A549 (cell line): ENCODE measurements around the gene TSEN34. TPM values are rescaled to one million over a fixed set of nuclear protein-coding genes. Genes with fewer than 3 reads are reported as not detected.

Experiments
- ATAC-seq, 2 experiments: fragments of 200-7000 bp in 1 of 2; fragments of >200 bp in 1 of 2; cut with Nextera tagmentation in 1 of 2; cut with Tn5 transposase in 1 of 2; 3 replicates each; pipeline versions ENCODE4 v1.8.0 to v1.9.1; 2018 to 2020; ENCODE audit warnings: mild to moderate bottlenecking in 1 of 2, moderate library complexity in 1 of 2
- CTCF ChIA-PET: fragments of 300-600 bp; sonication (Branson Sonifier 250); formaldehyde crosslinking; extraction: SDS; loops from one replicate; lab custom pipeline; 2021; ENCODE audit warnings: antibody characterized with exemption, inconsistent platforms; lab: Yijun Ruan, JAX
- POLR2A ChIA-PET: fragments of 350-600 bp; formaldehyde crosslinking; extraction: SDS; loops from one replicate; lab custom pipeline; 2021; ENCODE audit warnings: antibody characterized with exemption, inconsistent platforms; lab: Yijun Ruan, JAX
- DNase-seq, 2 experiments: peaks; one replicate each; pipeline versions ENCODE4 v3.0.0 to v3.0.0-alpha.2; 2011 to 2016; ENCODE audit warnings: low read depth in 1 of 2, low spot score in 1 of 2
- FAIRE-seq: peaks from 2 replicates; lab custom pipeline; 2011; peaks lifted over from hg19 to GRCh38; lab: Jason Lieb, UNC
- H3K27ac ChIP-seq, 2 experiments: fragments of >200 bp; sonication (Bioruptor Twin); formaldehyde crosslinking; 3 replicates each; pipeline ENCODE4 v1.5.1; 2016 to 2017
- H3K4me1 ChIP-seq: fragments of >200 bp; sonication (Bioruptor Twin); formaldehyde crosslinking; 3 replicates; pipeline ENCODE4 v1.6.1; 2016
- H3K4me2 ChIP-seq: fragments of >200 bp; sonication (Bioruptor Twin); formaldehyde crosslinking; 3 replicates; pipeline ENCODE4 v1.6.1; 2016
- H3K4me3 ChIP-seq: fragments of >200 bp; sonication (Bioruptor Twin); formaldehyde crosslinking; 3 replicates; pipeline ENCODE4 v1.5.1; 2016
- H3K9me3 ChIP-seq: fragments of >200 bp; sonication (Bioruptor Twin); formaldehyde crosslinking; 3 replicates; pipeline ENCODE4 v1.6.1; 2016
- BHLHE40 ChIP-seq: IDR thresholded peaks from 2 replicates; pipeline ENCODE4 v1.6.1; 2012; ENCODE audit warnings: low read depth, low read length, inconsistent platforms
- CHD2 ChIP-seq: fragments of 150-350 bp; IDR thresholded peaks from 2 replicates; pipeline ENCODE4 v1.6.1; 2014; ENCODE audit warnings: low read length; ENCODE audit not compliant: partially characterized antibody
- CHD4 ChIP-seq: fragments of 200-600 bp; sonication (generic); IDR thresholded peaks from 2 replicates; pipeline ENCODE4 v1.6.1; 2016; ENCODE audit warnings: antibody characterized with exemption, mild to moderate bottlenecking, borderline replicate concordance
- EHF ChIP-seq: fragments of 250-450 bp; sonication (Bioruptor Pico); IDR thresholded peaks from 2 replicates; pipeline ENCODE4 v1.5.0; 2020; ENCODE audit warnings: mild to moderate bottlenecking
- EP300 ChIP-seq, 2 experiments: fragments of >200 bp; sonication (Bioruptor Twin); formaldehyde crosslinking; IDR thresholded peaks; 2 replicates in 1 of 2; 3 replicates in 1 of 2; pipeline ENCODE4 v1.6.1; 2016 to 2017
- ESRRA ChIP-seq: fragments of 150-350 bp; IDR thresholded peaks from 2 replicates; pipeline ENCODE4 v1.6.1; 2014; ENCODE audit warnings: mild to moderate bottlenecking, low read length, borderline replicate concordance
- FOSB ChIP-seq: fragments of 250-450 bp; sonication (Bioruptor Pico); IDR thresholded peaks from 2 replicates; pipeline ENCODE4 v1.5.0; 2020; ENCODE audit warnings: mild to moderate bottlenecking, moderate library complexity
- HDAC2 ChIP-seq: fragments of 200-600 bp; sonication (generic); IDR thresholded peaks from 2 replicates; pipeline ENCODE4 v1.6.1; 2016
- HOXA7 ChIP-seq: fragments of 250-450 bp; sonication (Bioruptor Pico); IDR thresholded peaks from 2 replicates; pipeline ENCODE4 v1.5.0; 2020; ENCODE audit warnings: mild to moderate bottlenecking, moderate library complexity
- HOXB13 ChIP-seq: fragments of 250-450 bp; sonication (Bioruptor Pico); IDR thresholded peaks from 2 replicates; pipeline ENCODE4 v1.5.0; 2020; ENCODE audit warnings: low read depth, mild to moderate bottlenecking, moderate library complexity
- HOXB5 ChIP-seq: fragments of 250-450 bp; sonication (Bioruptor Pico); IDR thresholded peaks from 2 replicates; pipeline ENCODE4 v1.5.0; 2020; ENCODE audit warnings: mild to moderate bottlenecking, moderate library complexity
- JUNB ChIP-seq: fragments of >200 bp; sonication (Bioruptor Twin); formaldehyde crosslinking; IDR thresholded peaks from 2 replicates; pipeline ENCODE4 v1.6.1; 2016
- MAFK ChIP-seq: fragments of 450-650 bp; IDR thresholded peaks from 2 replicates; pipeline ENCODE4 v1.6.1; 2014; ENCODE audit not compliant: partially characterized antibody
- MYC ChIP-seq: IDR thresholded peaks from 2 replicates; pipeline ENCODE4 v1.6.1; 2012; ENCODE audit warnings: mild to moderate bottlenecking, inconsistent platforms, low read length, improper control_type of control experiment, borderline replicate concordance
- NFE2L2 ChIP-seq: fragments of 150-350 bp; conservative IDR thresholded peaks from 2 replicates; pipeline ENCODE4 v1.6.1; 2014; ENCODE audit warnings: low read length
- NPAS2 ChIP-seq: fragments of 250-450 bp; sonication (Bioruptor Pico); IDR thresholded peaks from 2 replicates; pipeline ENCODE4 v1.8.0; 2022; ENCODE audit warnings: mild to moderate bottlenecking, moderate library complexity, borderline replicate concordance
- NR3C1 ChIP-seq: fragments of >200 bp; sonication (Bioruptor Twin); formaldehyde crosslinking; IDR thresholded peaks from 3 replicates; pipeline ENCODE4 v1.6.1; 2017
- POLR2A ChIP-seq: IDR thresholded peaks from 2 replicates; pipeline ENCODE4 v1.6.1; 2012; ENCODE audit warnings: mild to moderate bottlenecking, low read length
- RNF2 ChIP-seq: fragments of 200-600 bp; sonication (generic); IDR thresholded peaks from 2 replicates; pipeline ENCODE4 v1.6.1; 2016; ENCODE audit warnings: low read depth, mild to moderate bottlenecking, antibody characterized with exemption, moderate library complexity, borderline replicate concordance
- SMC3 ChIP-seq: fragments of >200 bp; sonication (Bioruptor Twin); formaldehyde crosslinking; IDR thresholded peaks from 3 replicates; pipeline ENCODE4 v1.6.1; 2018; ENCODE audit warnings: inconsistent platforms
- TFCP2L1 ChIP-seq: fragments of 250-450 bp; sonication (Bioruptor Pico); IDR thresholded peaks from 2 replicates; pipeline ENCODE4 v1.5.0; 2021; ENCODE audit warnings: mild to moderate bottlenecking
- TP53 ChIP-seq: fragments of 250-450 bp; sonication (Bioruptor Pico); IDR thresholded peaks from 2 replicates; pipeline ENCODE4 v1.5.0; 2021; ENCODE audit warnings: mild to moderate bottlenecking, moderate library complexity
- ZC3H11A ChIP-seq: fragments of 450-650 bp; IDR thresholded peaks from 2 replicates; pipeline ENCODE4 v1.6.1; 2014; ENCODE audit warnings: antibody characterized with exemption, mild to moderate bottlenecking
- ZFP36 ChIP-seq: fragments of 450-650 bp; IDR thresholded peaks from 2 replicates; pipeline ENCODE4 v1.6.1; 2014; ENCODE audit warnings: borderline replicate concordance; ENCODE audit not compliant: partially characterized antibody
- ZNF302 ChIP-seq: fragments of 250-450 bp; sonication (Bioruptor Pico); IDR thresholded peaks from 2 replicates; pipeline ENCODE4 v1.9.0; 2021; ENCODE audit warnings: inconsistent platforms, mild to moderate bottlenecking, moderate library complexity
- ZSCAN20 ChIP-seq: fragments of 250-450 bp; sonication (Bioruptor Pico); IDR thresholded peaks from 2 replicates; pipeline ENCODE4 v1.8.0; 2022; ENCODE audit warnings: mild to moderate bottlenecking, moderate library complexity
- WGBS: methylation state at CpG from one replicate; pipeline ENCODE4 v1.1.6; 2017; ENCODE audit errors: missing lambda C conversion rate; 5-methylcytosine and 5-hydroxymethylcytosine counted together
- polyA plus RNA-seq, 4 experiments: library from polyadenylated mRNA; depleted of rRNA in 3 of 4; stranded (reverse); fragments of >200 nt; fragmentation: RNase III in 1 of 4; extraction: RNeasy Plus Mini Kit Qiagen cat#74134 plus additional on column Dnase treatment in 1 of 4; gene quantifications; 2 replicates in 3 of 4; 3 replicates in 1 of 4; pipeline ENCODE4 v1.2.3, GENCODE V29; 2011 to 2017
- TF ChIP-seq, protein P1 (sequence below): fragments of 250-450 bp; sonication (Bioruptor Pico); IDR thresholded peaks from 2 replicates; pipeline ENCODE4 v1.5.0; 2021; ENCODE audit warnings: mild to moderate bottlenecking, moderate library complexity, borderline replicate concordance
- TF ChIP-seq, protein P2 (sequence below): fragments of 150-350 bp; IDR thresholded peaks from 2 replicates; pipeline ENCODE4 v1.6.1; 2014; ENCODE audit warnings: low read depth, mild to moderate bottlenecking, low read length
- TF ChIP-seq, protein P3 (sequence below): fragments of >200 bp; sonication (Bioruptor Twin); formaldehyde crosslinking; IDR thresholded peaks from 2 replicates; pipeline ENCODE4 v1.6.1; 2016
- TF ChIP-seq, protein P4 (sequence below): fragments of 200-600 bp; sonication (generic); IDR thresholded peaks from 2 replicates; pipeline ENCODE4 v1.6.1; 2016; ENCODE audit warnings: antibody characterized with exemption, mild to moderate bottlenecking, moderate library complexity
- TF ChIP-seq, protein P5 (sequence below): fragments of >200 bp; sonication (Bioruptor Twin); formaldehyde crosslinking; IDR thresholded peaks from 3 replicates; pipeline ENCODE4 v1.6.1; 2016
- TF ChIP-seq, protein P6 (sequence below): fragments of >200 bp; sonication (Bioruptor Twin); formaldehyde crosslinking; IDR thresholded peaks from 3 replicates; pipeline ENCODE4 v1.5.1; 2016

TSEN34 gene
- polyA plus RNA-seq, 2 of the 4 experiments (the other 2 are of a cell fraction): 53.4 to 90.9 TPM

DNA sequence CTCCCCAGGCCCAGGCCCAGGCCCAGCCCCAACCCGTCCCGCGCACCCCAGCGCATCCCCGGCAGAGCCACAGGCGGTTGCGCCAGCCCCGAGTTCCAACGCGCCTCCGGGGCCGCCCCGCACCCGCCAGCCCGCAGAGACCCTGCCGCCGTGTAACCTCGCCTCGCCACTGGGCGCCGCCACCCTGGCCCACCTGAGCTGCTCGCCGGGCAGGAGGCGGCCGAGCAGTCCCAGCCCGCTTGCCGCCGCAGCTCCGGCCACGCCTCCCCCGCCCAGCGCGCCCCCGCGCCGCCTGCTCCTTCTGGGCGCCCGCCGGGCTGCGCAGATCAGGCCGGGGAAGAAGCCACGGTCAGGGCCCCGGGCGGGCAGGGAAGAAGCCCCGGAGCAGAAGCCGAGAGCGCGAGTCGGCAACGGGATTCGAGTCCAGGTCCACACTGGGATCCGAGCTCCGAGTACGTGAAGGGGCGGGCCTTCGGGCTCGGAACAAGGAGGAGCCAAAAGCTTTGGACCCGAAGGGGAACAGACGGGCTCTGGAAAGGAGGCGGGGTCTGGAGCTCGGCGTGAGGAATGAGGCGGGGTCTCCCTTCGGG is 1.9 kb upstream of the TSEN34 start, which contains the start of gene MBOAT7:
MBOAT7 (minus strand) TSS at position 436 of the 590 bp plus-strand sequence. CDS start 1,072 bp downstream, outside the sequence.
- WGBS: 1% methylated on average over 16 of the region's 64 CpGs
- H3K4me2 ChIP-seq: peak within 1 kb of the TSS; percentile 79
- DNase-seq (no peak), ATAC-seq (peak; percentile 51 to 73), FAIRE-seq (no peak)
- peak within 1 kb of the TSS; percentile 80 for H3K4me3 ChIP-seq
- H3K4me1 ChIP-seq: peaks cover 23% of the 10 kb centered on the region
- H3K27ac ChIP-seq: peak within 1 kb of the TSS; percentile 94 to 95
- CTCF ChIA-PET: interaction anchor here (0.8 to 17.2 kb wide), 10 partner anchors 9 to 380 kb away, joined by 3 to 295 read pairs (median 4); partner anchors contain the start of genes LENG1 and TMC4
- POLR2A ChIA-PET: interaction anchor here (0.5 to 5.0 kb wide), 22 partner anchors 10 to 543 kb away, joined by 3 to 132 read pairs (median 7); partner anchors contain the start of genes CNOT3, LENG1, LENG8 and LENG9
- H3K9me3 ChIP-seq: no peaks in the 10 kb centered on the region
- no peak for TF ChIP-seq ZSCAN20
- no peak for TF ChIP-seq ZC3H11A
- no peak for TF ChIP-seq ZFP36
- no peak for TF ChIP-seq TFCP2L1
- TF ChIP-seq, protein P1, sequence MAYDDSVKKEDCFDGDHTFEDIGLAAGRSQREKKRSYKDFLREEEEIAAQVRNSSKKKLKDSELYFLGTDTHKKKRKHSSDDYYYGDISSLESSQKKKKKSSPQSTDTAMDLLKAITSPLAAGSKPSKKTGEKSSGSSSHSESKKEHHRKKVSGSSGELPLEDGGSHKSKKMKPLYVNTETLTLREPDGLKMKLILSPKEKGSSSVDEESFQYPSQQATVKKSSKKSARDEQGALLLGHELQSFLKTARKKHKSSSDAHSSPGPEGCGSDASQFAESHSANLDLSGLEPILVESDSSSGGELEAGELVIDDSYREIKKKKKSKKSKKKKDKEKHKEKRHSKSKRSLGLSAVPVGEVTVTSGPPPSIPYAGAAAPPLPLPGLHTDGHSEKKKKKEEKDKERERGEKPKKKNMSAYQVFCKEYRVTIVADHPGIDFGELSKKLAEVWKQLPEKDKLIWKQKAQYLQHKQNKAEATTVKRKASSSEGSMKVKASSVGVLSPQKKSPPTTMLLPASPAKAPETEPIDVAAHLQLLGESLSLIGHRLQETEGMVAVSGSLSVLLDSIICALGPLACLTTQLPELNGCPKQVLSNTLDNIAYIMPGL: no peak; the same call in 1 of the 2 replicates
- TF ChIP-seq TP53 (CRISPR knock-in tag): peak; percentile 76; the same call in 1 of the 2 replicates
- TF ChIP-seq NR3C1: no peak
- TF ChIP-seq ESRRA: no peak
- TF ChIP-seq MAFK: no peak
- TF ChIP-seq, protein P2, sequence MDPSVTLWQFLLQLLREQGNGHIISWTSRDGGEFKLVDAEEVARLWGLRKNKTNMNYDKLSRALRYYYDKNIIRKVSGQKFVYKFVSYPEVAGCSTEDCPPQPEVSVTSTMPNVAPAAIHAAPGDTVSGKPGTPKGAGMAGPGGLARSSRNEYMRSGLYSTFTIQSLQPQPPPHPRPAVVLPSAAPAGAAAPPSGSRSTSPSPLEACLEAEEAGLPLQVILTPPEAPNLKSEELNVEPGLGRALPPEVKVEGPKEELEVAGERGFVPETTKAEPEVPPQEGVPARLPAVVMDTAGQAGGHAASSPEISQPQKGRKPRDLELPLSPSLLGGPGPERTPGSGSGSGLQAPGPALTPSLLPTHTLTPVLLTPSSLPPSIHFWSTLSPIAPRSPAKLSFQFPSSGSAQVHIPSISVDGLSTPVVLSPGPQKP: no peak
- no peak for TF ChIP-seq HOXA7 (CRISPR knock-in tag)
- no peak for TF ChIP-seq RNF2
- TF ChIP-seq SMC3: peak; percentile 26; the same call in 1 of the 3 replicates
- TF ChIP-seq, protein P3, sequence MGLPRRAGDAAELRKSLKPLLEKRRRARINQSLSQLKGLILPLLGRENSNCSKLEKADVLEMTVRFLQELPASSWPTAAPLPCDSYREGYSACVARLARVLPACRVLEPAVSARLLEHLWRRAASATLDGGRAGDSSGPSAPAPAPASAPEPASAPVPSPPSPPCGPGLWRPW: no peak
- no peak for TF ChIP-seq CHD4
- no peak for TF ChIP-seq HOXB13
- peak; percentile 63 for TF ChIP-seq POLR2A
- no peak for TF ChIP-seq HDAC2
- 0 out of 2 replicates have a peak, but pooled peaks have one; percentile 7 for TF ChIP-seq MYC
- TF ChIP-seq CHD2: no peak
- TF ChIP-seq, protein P4, sequence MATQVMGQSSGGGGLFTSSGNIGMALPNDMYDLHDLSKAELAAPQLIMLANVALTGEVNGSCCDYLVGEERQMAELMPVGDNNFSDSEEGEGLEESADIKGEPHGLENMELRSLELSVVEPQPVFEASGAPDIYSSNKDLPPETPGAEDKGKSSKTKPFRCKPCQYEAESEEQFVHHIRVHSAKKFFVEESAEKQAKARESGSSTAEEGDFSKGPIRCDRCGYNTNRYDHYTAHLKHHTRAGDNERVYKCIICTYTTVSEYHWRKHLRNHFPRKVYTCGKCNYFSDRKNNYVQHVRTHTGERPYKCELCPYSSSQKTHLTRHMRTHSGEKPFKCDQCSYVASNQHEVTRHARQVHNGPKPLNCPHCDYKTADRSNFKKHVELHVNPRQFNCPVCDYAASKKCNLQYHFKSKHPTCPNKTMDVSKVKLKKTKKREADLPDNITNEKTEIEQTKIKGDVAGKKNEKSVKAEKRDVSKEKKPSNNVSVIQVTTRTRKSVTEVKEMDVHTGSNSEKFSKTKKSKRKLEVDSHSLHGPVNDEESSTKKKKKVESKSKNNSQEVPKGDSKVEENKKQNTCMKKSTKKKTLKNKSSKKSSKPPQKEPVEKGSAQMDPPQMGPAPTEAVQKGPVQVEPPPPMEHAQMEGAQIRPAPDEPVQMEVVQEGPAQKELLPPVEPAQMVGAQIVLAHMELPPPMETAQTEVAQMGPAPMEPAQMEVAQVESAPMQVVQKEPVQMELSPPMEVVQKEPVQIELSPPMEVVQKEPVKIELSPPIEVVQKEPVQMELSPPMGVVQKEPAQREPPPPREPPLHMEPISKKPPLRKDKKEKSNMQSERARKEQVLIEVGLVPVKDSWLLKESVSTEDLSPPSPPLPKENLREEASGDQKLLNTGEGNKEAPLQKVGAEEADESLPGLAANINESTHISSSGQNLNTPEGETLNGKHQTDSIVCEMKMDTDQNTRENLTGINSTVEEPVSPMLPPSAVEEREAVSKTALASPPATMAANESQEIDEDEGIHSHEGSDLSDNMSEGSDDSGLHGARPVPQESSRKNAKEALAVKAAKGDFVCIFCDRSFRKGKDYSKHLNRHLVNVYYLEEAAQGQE: no peak
- TF ChIP-seq ZNF302: no peak
- TF ChIP-seq HOXB5: no peak
- TF ChIP-seq JUNB: no peak
- TF ChIP-seq EP300 (IDR thresholded peaks at IDR 0.05): no peak
- TF ChIP-seq, protein P5, sequence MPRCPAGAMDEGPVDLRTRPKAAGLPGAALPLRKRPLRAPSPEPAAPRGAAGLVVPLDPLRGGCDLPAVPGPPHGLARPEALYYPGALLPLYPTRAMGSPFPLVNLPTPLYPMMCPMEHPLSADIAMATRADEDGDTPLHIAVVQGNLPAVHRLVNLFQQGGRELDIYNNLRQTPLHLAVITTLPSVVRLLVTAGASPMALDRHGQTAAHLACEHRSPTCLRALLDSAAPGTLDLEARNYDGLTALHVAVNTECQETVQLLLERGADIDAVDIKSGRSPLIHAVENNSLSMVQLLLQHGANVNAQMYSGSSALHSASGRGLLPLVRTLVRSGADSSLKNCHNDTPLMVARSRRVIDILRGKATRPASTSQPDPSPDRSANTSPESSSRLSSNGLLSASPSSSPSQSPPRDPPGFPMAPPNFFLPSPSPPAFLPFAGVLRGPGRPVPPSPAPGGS: peak; percentile 59; the same call in 1 of the 3 replicates
- no peak for TF ChIP-seq EHF
- no peak for TF ChIP-seq FOSB (CRISPR knock-in tag)
- TF ChIP-seq NFE2L2: no peak
- TF ChIP-seq NPAS2: no peak
- TF ChIP-seq BHLHE40: no peak
- TF ChIP-seq, protein P6, sequence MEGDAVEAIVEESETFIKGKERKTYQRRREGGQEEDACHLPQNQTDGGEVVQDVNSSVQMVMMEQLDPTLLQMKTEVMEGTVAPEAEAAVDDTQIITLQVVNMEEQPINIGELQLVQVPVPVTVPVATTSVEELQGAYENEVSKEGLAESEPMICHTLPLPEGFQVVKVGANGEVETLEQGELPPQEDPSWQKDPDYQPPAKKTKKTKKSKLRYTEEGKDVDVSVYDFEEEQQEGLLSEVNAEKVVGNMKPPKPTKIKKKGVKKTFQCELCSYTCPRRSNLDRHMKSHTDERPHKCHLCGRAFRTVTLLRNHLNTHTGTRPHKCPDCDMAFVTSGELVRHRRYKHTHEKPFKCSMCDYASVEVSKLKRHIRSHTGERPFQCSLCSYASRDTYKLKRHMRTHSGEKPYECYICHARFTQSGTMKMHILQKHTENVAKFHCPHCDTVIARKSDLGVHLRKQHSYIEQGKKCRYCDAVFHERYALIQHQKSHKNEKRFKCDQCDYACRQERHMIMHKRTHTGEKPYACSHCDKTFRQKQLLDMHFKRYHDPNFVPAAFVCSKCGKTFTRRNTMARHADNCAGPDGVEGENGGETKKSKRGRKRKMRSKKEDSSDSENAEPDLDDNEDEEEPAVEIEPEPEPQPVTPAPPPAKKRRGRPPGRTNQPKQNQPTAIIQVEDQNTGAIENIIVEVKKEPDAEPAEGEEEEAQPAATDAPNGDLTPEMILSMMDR: peak; percentile 34; the same call in 2 of the 3 replicates
